GM10266 (cell line): ENCODE data around the gene RAD23B.

Experiments
- DNase-seq: peaks from one replicate; pipeline ENCODE4 v3.0.0; 2012; ENCODE audit errors: extremely low spot score
- TF ChIP-seq, protein P1 (sequence below): IDR thresholded peaks from 2 replicates; pipeline ENCODE4 v1.5.1; 2012; ENCODE audit warnings: mild to moderate bottlenecking, low read depth; ENCODE audit not compliant: control insufficient read depth, insufficient read depth; ENCODE audit errors: missing control alignments

Gene RAD23B

DNA sequence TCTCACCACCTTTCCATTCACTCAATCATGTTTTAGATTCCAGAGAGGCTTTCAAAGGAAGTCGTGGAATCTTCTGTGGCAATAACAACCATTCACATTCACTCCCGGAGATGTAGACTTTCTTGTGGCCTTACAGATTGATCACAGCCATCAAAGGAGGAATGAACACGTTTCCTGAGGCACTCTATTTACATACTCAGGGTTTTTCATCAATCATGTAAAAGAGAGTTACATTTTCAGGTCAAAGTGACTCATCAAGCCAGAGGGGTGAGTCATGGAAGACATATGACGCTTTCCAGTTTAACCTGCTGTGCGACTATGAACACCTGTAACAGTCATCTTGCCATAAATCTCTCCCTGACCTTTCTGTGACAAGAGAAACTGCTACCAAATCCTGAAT, 39.3 kb upstream of the RAD23B start:
- no peak for DNase-seq
- TF ChIP-seq, protein P1, sequence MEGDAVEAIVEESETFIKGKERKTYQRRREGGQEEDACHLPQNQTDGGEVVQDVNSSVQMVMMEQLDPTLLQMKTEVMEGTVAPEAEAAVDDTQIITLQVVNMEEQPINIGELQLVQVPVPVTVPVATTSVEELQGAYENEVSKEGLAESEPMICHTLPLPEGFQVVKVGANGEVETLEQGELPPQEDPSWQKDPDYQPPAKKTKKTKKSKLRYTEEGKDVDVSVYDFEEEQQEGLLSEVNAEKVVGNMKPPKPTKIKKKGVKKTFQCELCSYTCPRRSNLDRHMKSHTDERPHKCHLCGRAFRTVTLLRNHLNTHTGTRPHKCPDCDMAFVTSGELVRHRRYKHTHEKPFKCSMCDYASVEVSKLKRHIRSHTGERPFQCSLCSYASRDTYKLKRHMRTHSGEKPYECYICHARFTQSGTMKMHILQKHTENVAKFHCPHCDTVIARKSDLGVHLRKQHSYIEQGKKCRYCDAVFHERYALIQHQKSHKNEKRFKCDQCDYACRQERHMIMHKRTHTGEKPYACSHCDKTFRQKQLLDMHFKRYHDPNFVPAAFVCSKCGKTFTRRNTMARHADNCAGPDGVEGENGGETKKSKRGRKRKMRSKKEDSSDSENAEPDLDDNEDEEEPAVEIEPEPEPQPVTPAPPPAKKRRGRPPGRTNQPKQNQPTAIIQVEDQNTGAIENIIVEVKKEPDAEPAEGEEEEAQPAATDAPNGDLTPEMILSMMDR: no peak

DNA sequence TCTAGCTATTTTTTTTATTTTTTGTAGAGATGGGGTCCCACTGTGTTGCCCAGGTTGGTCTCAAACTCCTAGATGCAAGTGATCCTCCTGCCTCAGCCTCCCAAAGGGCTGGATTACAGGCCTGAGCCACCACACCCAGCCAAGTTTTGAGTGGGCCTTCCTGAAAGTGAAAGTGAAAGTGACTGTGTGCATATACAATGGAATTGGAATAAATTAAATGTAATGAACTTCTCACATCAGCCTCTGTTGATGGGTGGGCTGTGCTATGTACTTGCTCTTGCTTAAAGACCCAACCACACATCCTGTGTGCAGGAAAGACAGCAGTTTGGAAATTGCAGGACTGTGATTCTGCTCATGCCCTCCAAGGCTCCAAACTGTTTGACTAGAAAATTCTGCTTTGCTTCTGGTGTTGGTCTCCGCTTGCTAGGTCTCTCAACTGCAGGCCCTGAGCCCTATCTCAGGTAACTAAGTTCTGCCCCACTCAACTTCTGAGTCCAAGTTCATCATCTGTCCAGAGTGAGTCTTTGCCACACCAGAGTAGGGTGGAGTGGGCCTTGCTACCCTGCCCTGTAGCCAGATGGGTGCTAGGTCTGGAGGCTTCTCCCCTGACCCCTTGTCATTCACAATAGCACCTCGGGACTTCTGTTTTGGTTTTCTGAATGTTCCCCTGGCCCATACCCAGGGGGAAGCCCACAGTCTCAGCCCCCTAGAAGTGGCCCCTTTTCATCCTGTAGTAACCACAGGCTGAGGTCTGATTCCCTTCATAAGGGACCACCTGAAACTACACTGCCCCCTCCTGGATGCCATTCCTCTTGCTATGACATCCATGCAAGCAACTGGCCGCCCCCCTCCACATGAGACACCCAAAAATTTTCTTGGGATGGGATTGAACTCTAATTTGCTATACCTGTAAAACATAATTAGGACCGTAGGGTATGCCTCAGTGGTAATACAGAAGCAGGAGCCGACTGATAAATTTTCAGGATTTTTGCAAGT, 36.5 kb upstream of the RAD23B start:
- no peak for DNase-seq
- TF ChIP-seq, protein P1: no peak

DNA sequence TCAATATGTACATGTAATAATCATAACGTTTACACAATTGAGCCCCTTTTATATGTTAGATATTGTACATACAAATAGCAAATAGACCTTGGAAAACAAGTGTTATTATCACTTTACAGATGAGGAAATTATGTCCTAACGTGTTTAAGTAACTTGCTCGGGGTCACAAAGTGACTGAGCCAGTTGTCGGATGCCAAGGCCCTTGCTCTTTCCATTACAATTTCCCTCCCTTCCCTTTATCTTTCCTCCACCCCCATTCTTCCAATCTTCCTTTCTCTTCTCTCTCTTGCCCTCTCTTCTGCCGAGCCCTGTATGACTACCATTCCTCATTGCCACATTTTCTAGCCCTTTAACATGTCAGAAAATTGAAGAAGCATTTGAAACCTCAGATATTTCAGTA, 34.4 kb upstream of the RAD23B start:
- DNase-seq: no peak
- TF ChIP-seq, protein P1: no peak

DNA sequence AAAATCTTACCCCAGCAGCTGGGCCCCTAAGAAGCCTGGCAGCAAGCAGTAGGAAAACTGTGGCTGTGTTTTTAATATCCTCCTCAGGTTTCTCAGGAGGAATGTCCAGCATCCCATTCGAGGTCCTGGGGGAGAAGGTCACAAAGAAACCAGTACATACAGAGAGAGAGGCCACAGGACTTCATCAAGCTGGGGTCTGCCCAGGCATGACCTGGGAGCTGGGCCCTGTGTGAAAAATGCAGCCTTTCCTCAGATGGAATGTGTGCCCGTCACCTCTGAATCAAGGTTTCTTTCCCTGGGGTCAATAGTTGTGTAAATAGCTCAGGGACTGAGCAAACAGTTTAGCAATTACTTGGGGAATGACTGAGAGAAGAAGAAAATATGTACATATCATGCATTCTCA, 33.9 kb upstream of the RAD23B start:
- DNase-seq: no peak

DNA sequence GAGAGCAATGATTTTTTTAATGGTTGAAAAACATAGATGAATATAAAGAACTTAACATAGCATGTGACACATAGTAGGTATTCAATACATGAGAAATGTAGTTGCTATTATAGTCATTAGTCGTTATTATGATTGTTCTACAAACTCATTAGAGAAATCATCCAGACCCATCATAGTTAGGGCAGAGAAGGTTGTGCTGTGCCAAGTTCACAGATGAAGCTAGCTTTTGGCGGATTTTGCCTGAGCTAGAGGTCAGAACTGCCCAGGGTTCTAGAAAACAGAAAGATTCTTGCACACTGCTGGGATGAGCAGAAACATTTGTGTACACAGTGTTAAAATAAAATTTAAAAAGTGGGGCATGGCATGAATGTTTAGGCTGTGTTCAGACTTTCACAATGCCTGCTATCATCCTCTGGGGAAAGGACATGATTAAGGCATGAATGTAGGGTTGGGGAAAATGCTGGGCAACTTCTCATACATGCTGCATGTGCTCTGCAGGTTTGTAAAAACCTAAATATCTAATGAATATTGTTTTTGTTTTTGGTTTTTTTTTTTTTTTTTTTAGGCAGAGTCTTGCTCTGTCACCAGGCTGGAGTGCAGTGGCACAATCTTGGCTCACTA, 33.3 kb upstream of the RAD23B start:
- TF ChIP-seq, protein P1: no peak
- no peak for DNase-seq

More for the DNA sequence above, 33.9 kb upstream of the RAD23B start:
- TF ChIP-seq, protein P1: no peak

DNA sequence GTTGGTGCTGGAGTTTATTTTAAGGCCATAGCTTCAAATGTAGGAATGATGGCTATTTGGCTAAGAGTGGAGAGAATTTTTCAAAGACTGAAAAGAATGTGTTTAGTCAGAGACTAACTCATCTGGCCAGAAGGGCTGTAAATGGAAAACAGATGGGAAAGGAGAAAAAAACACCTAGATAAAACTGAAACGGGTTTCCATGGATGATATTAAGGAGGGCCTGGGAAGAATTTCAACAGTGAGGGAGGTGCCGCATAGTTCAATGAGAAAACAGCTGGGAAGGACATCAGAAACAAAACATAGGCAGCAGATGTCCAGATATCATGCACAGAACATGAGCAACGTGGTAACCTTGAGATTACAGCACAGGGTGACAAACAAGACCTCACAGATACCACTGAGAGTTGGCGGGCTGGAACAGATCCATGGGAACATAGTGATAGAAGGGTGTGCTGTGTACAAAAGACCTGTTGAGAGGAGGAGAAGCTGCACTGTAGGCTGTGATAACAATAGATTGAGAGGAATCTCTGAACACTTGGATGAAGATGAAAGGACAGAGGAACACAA, 31.2 kb upstream of the RAD23B start:
- TF ChIP-seq, protein P1: no peak
- DNase-seq: no peak
